Measurements from ENCODE around the gene RAB40A.

Gene RAB40A

GRCh38 chrX:103539695-103540094, 20.4 kb upstream of the RAB40A start:
- Histone ChIP-seq H3K9me3 (ENCODE audit: control insufficient read depth, insufficient read depth, low read length) (no peaks in the 10 kb centered on the region), H3K36me3 (ENCODE audit: control insufficient read depth, insufficient read depth, low read length) (no peaks in the 10 kb centered on the region), H3K9ac (ENCODE audit: low read depth, low read length) (no peak overlapping the region), H3K4me1 (ENCODE audit: control insufficient read depth, insufficient read depth, low read length) (no peaks in the 10 kb centered on the region), H3K27me3 (ENCODE audit: control insufficient read depth, insufficient read depth, low read length) (no peaks in the 10 kb centered on the region), H3K4me3 (ENCODE audit: low read depth, low read length) (no peak overlapping the region)

- Histone ChIP-seq H3K4me1 (ENCODE audit: control insufficient read depth, insufficient read depth, low read length) (no peaks in the 10 kb centered on the region), H3K4me3 (ENCODE audit: low read depth, low read length) (no peak overlapping the region), H3K9ac (ENCODE audit: low read depth, low read length) (no peak overlapping the region), H3K27me3 (ENCODE audit: control insufficient read depth, insufficient read depth, low read length) (peaks cover 5% of the 10 kb centered on the region), H3K9me3 (ENCODE audit: control insufficient read depth, insufficient read depth, low read length) (no peaks in the 10 kb centered on the region), H3K36me3 (ENCODE audit: control insufficient read depth, insufficient read depth, low read length) (no peaks in the 10 kb centered on the region)
Observed at GRCh38 chrX:103538728-103539127, 19.4 kb upstream of the RAB40A start.

DNA sequence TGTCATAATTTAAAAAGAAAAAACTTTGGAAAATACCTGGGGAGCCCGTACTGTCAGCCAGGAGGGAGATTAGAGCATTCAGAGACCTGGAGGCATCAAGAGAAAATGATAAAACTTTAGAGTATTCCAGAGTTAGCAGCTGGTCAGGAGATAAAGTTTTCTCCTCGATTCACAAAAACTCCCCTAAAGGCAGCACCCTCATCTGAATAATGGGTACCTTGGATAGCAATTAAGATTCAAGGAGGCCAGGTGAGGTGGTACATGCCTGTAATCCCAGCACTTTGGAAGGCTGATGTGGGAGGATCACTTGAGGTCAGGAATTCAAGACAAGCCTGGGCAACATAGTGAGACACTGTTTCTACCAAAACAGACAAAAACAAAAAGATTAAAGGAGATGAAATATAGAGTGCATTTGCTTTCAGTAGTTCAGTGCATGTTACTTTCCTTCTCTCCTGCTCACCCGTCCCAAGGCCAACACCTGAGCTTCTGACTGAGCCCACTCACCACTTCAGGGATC, 18.6 kb upstream of the RAB40A start:
- Histone ChIP-seq H3K36me3 (ENCODE audit: control insufficient read depth, insufficient read depth, low read length) (no peaks in the 10 kb centered on the region), H3K9me3 (ENCODE audit: control insufficient read depth, insufficient read depth, low read length) (no peaks in the 10 kb centered on the region), H3K4me1 (ENCODE audit: control insufficient read depth, insufficient read depth, low read length) (no peaks in the 10 kb centered on the region), H3K4me3 (ENCODE audit: low read depth, low read length) (no peak overlapping the region), H3K27me3 (ENCODE audit: control insufficient read depth, insufficient read depth, low read length) (peaks cover 7% of the 10 kb centered on the region), H3K9ac (ENCODE audit: low read depth, low read length) (no peak overlapping the region)

GRCh38 chrX:103536732-103537131, 17.4 kb upstream of the RAB40A start:
- H3K4me1 ChIP-seq (ENCODE audit: control insufficient read depth, insufficient read depth, low read length): no peaks in the 10 kb centered on the region
- H3K36me3 ChIP-seq (ENCODE audit: control insufficient read depth, insufficient read depth, low read length): no peaks in the 10 kb centered on the region
- peaks cover 7% of the 10 kb centered on the region for H3K27me3 ChIP-seq (ENCODE audit: control insufficient read depth, insufficient read depth, low read length)
- no peak overlapping the region for H3K4me3 ChIP-seq (ENCODE audit: low read depth, low read length)
- no peak overlapping the region for H3K9ac ChIP-seq (ENCODE audit: low read depth, low read length)
- H3K9me3 ChIP-seq (ENCODE audit: control insufficient read depth, insufficient read depth, low read length): no peaks in the 10 kb centered on the region

- Histone ChIP-seq H3K27me3 (ENCODE audit: control insufficient read depth, insufficient read depth, low read length) (peaks cover 7% of the 10 kb centered on the region), H3K4me3 (ENCODE audit: low read depth, low read length) (no peak overlapping the region), H3K9ac (ENCODE audit: low read depth, low read length) (no peak overlapping the region), H3K36me3 (ENCODE audit: control insufficient read depth, insufficient read depth, low read length) (no peaks in the 10 kb centered on the region), H3K9me3 (ENCODE audit: control insufficient read depth, insufficient read depth, low read length) (no peaks in the 10 kb centered on the region), H3K4me1 (ENCODE audit: control insufficient read depth, insufficient read depth, low read length) (no peaks in the 10 kb centered on the region)
Observed at GRCh38 chrX:103536071-103536470, 16.8 kb upstream of the RAB40A start.

GRCh38 chrX:103535206-103535605, 15.9 kb upstream of the RAB40A start:
- Histone ChIP-seq H3K4me3 (ENCODE audit: low read depth, low read length) (no peak overlapping the region), H3K27me3 (ENCODE audit: control insufficient read depth, insufficient read depth, low read length) (peaks cover 7% of the 10 kb centered on the region), H3K9ac (ENCODE audit: low read depth, low read length) (no peak overlapping the region), H3K36me3 (ENCODE audit: control insufficient read depth, insufficient read depth, low read length) (no peaks in the 10 kb centered on the region), H3K4me1 (ENCODE audit: control insufficient read depth, insufficient read depth, low read length) (no peaks in the 10 kb centered on the region), H3K9me3 (ENCODE audit: control insufficient read depth, insufficient read depth, low read length) (no peaks in the 10 kb centered on the region)

- H3K9me3 ChIP-seq (ENCODE audit: control insufficient read depth, insufficient read depth, low read length): no peaks in the 10 kb centered on the region
Observed at GRCh38 chrX:103533511-103534216, 14.4 kb upstream of the RAB40A start.

DNA sequence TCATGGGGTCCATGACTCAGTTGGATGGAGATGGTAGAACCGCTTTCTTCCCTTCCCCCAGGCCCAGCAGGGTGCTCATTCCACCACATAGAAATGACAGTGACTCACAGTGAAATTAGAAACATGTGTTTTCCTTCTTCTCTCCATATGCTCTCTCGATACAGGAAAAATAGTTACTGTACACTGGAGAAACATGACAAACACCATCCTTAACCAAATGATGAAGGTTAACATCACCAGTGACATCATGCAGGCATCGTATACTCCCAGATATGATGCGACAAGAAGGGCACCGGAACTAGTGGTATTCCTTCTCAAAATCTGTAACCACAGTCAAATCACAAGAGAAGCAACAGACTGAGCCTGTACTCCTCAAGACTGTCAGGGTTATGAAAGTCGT, 11.7 kb upstream of the RAB40A start:
- Histone ChIP-seq H3K4me3 (ENCODE audit: low read depth, low read length) (no peak overlapping the region), H3K36me3 (ENCODE audit: control insufficient read depth, insufficient read depth, low read length) (no peaks in the 10 kb centered on the region), H3K9me3 (ENCODE audit: control insufficient read depth, insufficient read depth, low read length) (no peaks in the 10 kb centered on the region), H3K9ac (ENCODE audit: low read depth, low read length) (no peak overlapping the region), H3K27me3 (ENCODE audit: control insufficient read depth, insufficient read depth, low read length) (peaks cover 7% of the 10 kb centered on the region), H3K4me1 (ENCODE audit: control insufficient read depth, insufficient read depth, low read length) (no peaks in the 10 kb centered on the region)

More at GRCh38 chrX:103533511-103534216, 14.4 kb upstream of the RAB40A start:
- peaks cover 7% of the 10 kb centered on the region for H3K27me3 ChIP-seq (ENCODE audit: control insufficient read depth, insufficient read depth, low read length)
- peak overlapping the region; percentile 54 for H3K4me3 ChIP-seq (ENCODE audit: low read depth, low read length)
- H3K4me1 ChIP-seq (ENCODE audit: control insufficient read depth, insufficient read depth, low read length): no peaks in the 10 kb centered on the region
- no peaks in the 10 kb centered on the region for H3K36me3 ChIP-seq (ENCODE audit: control insufficient read depth, insufficient read depth, low read length)
- H3K9ac ChIP-seq (ENCODE audit: low read depth, low read length): peak overlapping the region; percentile 48

DNA sequence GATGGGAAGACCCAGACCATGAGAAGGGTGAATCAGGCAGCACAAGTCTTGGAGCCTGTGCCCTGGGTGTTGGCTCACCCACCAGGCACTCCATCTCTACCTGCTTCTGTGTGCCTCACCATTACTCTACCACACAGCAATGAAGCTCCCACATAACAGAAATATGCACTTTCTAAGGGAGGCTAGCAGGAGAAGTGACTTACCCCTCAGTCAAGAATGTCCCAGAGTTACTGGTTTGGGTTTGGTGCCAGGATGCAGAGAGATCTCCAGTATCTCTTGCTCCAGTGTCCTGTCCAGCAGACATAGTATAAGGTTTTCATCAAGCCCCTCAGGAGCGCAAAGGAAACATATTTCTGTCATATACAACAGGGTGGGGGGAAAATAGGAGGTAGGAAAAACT, 11.3 kb upstream of the RAB40A start:
- no peak overlapping the region for H3K4me3 ChIP-seq (ENCODE audit: low read depth, low read length)
- H3K27me3 ChIP-seq (ENCODE audit: control insufficient read depth, insufficient read depth, low read length): peaks cover 7% of the 10 kb centered on the region
- H3K9ac ChIP-seq (ENCODE audit: low read depth, low read length): no peak overlapping the region
- no peaks in the 10 kb centered on the region for H3K36me3 ChIP-seq (ENCODE audit: control insufficient read depth, insufficient read depth, low read length)
- H3K4me1 ChIP-seq (ENCODE audit: control insufficient read depth, insufficient read depth, low read length): no peaks in the 10 kb centered on the region
- H3K9me3 ChIP-seq (ENCODE audit: control insufficient read depth, insufficient read depth, low read length): no peaks in the 10 kb centered on the region

DNA sequence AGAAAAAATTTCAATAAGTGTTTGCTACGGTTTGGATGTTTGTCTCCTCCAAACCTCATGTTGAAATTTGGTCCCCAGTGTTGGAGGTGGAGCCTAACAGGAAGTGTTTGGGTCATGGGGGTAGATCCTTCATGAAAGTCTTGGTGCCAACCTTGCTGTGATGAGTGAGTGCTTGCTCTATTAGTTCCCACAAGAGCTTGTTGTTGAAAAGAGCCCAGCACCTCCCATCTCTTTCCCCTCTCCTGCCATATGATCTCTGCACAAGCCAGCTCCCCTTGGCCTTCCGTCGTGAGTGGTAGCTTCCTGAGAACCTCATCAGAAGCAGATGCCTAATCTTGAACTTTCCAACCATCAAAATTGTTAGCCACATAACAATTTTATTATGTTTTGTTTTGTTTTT, 10.3 kb upstream of the RAB40A start:
- Histone ChIP-seq H3K9ac (ENCODE audit: low read depth, low read length) (no peak overlapping the region), H3K36me3 (ENCODE audit: control insufficient read depth, insufficient read depth, low read length) (no peaks in the 10 kb centered on the region), H3K4me1 (ENCODE audit: control insufficient read depth, insufficient read depth, low read length) (no peaks in the 10 kb centered on the region), H3K9me3 (ENCODE audit: control insufficient read depth, insufficient read depth, low read length) (no peaks in the 10 kb centered on the region), H3K27me3 (ENCODE audit: control insufficient read depth, insufficient read depth, low read length) (peaks cover 7% of the 10 kb centered on the region), H3K4me3 (ENCODE audit: low read depth, low read length) (no peak overlapping the region)

DNA sequence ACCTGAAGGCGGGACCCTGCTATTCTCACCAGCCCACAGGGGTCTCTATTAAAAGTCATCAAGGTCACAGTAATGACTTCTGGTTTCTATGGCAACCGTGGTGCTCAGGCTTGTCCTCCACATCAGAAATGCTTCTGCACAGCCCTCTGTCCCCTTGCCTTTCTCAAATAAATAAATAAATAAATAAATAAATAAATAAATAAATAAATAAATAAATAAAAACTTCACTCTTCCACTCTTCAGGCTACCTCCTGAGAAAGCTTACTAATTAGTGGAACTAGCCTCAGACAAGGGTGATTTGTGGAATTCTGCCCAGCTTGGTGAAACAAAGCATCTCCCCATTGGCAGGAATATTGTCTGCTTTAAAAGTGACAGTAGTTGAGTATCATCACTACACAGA, 5.5 kb upstream of the RAB40A start:
- Histone ChIP-seq H3K36me3 (ENCODE audit: control insufficient read depth, insufficient read depth, low read length) (no peaks in the 10 kb centered on the region), H3K4me3 (ENCODE audit: low read depth, low read length) (no peak overlapping the region), H3K9me3 (ENCODE audit: control insufficient read depth, insufficient read depth, low read length) (no peaks in the 10 kb centered on the region), H3K9ac (ENCODE audit: low read depth, low read length) (no peak overlapping the region), H3K27me3 (ENCODE audit: control insufficient read depth, insufficient read depth, low read length) (no peaks in the 10 kb centered on the region), H3K4me1 (ENCODE audit: control insufficient read depth, insufficient read depth, low read length) (no peaks in the 10 kb centered on the region)

DNA sequence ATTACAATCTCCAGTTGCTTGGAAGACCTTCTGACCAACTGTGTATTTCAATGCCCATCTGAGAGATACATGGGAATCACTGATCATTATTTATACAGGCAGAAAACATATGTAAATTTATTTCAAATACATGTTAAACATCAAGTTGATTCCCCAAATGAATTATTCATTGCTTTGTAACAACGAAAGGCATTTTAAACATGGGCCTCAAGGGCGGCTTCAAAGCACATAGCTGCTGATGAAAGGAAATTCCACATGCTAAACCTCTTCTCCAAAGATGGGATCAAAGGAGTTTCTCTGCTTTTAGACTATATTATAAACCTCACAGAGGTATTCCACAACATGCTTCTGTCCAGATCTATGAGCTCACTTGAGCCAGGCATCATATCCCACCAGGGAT, 4.3 kb upstream of the RAB40A start:
- H3K27me3 ChIP-seq (ENCODE audit: control insufficient read depth, insufficient read depth, low read length): no peaks in the 10 kb centered on the region
- H3K4me1 ChIP-seq (ENCODE audit: control insufficient read depth, insufficient read depth, low read length): no peaks in the 10 kb centered on the region
- H3K4me3 ChIP-seq (ENCODE audit: low read depth, low read length): no peak overlapping the region
- no peak overlapping the region for H3K9ac ChIP-seq (ENCODE audit: low read depth, low read length)
- no peaks in the 10 kb centered on the region for H3K36me3 ChIP-seq (ENCODE audit: control insufficient read depth, insufficient read depth, low read length)
- H3K9me3 ChIP-seq (ENCODE audit: control insufficient read depth, insufficient read depth, low read length): no peaks in the 10 kb centered on the region

All from iPS-15b (cell line).